ENCODE measurements around the gene ZNF284.

The ZNF284 gene

DNA sequence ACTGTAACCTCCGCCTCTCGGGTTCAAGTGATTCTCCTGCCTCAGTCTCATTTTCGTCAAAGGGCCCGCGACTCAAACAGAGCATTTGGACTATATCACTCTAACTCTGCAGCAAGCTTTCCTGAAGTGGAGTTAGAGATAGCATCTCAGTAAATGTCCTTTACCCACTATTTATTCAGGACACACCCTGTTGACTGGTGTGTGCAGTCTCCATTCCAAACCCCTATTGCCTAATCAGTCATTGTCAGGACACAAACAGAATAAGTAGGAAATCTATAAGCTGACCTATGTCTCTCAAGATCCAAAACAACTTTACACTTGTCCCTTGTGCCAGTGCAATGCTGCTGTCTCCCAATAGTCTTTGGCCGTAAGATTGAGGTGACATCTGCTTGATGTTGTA lies 45.3 kb upstream of the ZNF284 start:
- Histone ChIP-seq H3K9ac (ENCODE audit: low read length) (no peak overlapping the region), H2AFZ (ENCODE audit: low read length) (no peak overlapping the region), H3K27ac (ENCODE audit: low read length) (no peak overlapping the region), H3K36me3 (replicated peaks; ENCODE audit: insufficient read depth, low read length) (no peaks in the 10 kb centered on the region; the same call in 1 of the 2 replicates), H3K4me2 (ENCODE audit: low read depth, low read length) (no peak overlapping the region), H3F3A (ENCODE audit: insufficient read depth, low read length) (no peaks in the 10 kb centered on the region), H4K20me1 (ENCODE audit: insufficient read depth, low read length) (no peaks in the 10 kb centered on the region), H3K9me2 (replicated peaks; ENCODE audit: insufficient read depth, low read length) (no peaks in the 10 kb centered on the region), H3K9me3 (replicated peaks; ENCODE audit: insufficient read depth, low read length) (no peaks in the 10 kb centered on the region), H3K27me3 (replicated peaks; ENCODE audit: insufficient read depth, low read length) (no peaks in the 10 kb centered on the region), H3K4me1 (ENCODE audit: low read length) (no peaks in the 10 kb centered on the region), H3K4me3 (ENCODE audit: low read length) (no peak overlapping the region), H3K79me2 (ENCODE audit: low read length) (no peaks in the 10 kb centered on the region)
- TF ChIP-seq EZH2phosphoT487 (IDR thresholded peaks at IDR 0.05; ENCODE audit: low read length): no peak
- no peak for TF ChIP-seq EZH2 (optimal IDR thresholded peaks at IDR 0.05; ENCODE audit: low read depth, low read length)
- TF ChIP-seq, protein P1, sequence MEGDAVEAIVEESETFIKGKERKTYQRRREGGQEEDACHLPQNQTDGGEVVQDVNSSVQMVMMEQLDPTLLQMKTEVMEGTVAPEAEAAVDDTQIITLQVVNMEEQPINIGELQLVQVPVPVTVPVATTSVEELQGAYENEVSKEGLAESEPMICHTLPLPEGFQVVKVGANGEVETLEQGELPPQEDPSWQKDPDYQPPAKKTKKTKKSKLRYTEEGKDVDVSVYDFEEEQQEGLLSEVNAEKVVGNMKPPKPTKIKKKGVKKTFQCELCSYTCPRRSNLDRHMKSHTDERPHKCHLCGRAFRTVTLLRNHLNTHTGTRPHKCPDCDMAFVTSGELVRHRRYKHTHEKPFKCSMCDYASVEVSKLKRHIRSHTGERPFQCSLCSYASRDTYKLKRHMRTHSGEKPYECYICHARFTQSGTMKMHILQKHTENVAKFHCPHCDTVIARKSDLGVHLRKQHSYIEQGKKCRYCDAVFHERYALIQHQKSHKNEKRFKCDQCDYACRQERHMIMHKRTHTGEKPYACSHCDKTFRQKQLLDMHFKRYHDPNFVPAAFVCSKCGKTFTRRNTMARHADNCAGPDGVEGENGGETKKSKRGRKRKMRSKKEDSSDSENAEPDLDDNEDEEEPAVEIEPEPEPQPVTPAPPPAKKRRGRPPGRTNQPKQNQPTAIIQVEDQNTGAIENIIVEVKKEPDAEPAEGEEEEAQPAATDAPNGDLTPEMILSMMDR (IDR thresholded peaks at IDR 0.05; ENCODE audit: low read length): no peak
- DNase-seq: no peak

DNA sequence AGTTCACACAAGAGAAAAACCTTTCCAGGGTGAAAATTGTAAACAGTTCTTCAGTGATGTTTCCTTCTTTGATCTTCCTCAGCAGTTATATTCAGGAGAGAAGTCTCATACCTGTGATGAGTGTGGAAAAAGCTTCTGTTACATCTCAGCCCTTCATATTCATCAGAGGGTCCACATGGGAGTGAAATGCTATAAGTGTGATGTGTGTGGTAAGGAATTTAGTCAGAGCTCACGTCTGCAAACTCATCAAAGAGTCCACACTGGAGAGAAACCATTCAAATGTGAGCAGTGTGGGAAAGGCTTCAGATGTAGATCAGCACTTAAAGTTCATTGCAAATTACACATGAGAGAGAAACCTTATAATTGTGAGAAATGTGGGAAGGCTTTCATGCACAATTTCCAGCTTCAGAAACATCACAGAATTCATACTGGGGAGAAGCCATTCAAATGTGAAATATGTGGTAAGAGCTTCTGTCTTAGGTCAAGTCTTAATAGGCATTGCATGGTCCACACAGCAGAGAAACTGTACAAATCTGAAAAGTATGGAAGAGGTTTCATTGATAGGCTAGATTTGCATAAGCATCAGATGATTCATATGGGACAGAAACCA lies 39.9 kb upstream of the ZNF284 start:
- H3K79me2 ChIP-seq (ENCODE audit: low read length): no peaks in the 10 kb centered on the region
- H3K4me2 ChIP-seq (ENCODE audit: low read depth, low read length): no peak overlapping the region
- no peak overlapping the region for H3K27ac ChIP-seq (ENCODE audit: low read length)
- no peaks in the 10 kb centered on the region for H4K20me1 ChIP-seq (ENCODE audit: insufficient read depth, low read length)
- no peaks in the 10 kb centered on the region; the same call in 1 of the 2 replicates for H3K36me3 ChIP-seq (replicated peaks; ENCODE audit: insufficient read depth, low read length)
- DNase-seq: no peak
- H3F3A ChIP-seq (ENCODE audit: insufficient read depth, low read length): no peaks in the 10 kb centered on the region
- H2AFZ ChIP-seq (ENCODE audit: low read length): no peak overlapping the region
- 0 out of 2 replicates have a peak, but pooled peaks cover 3% of the 10 kb centered on the region for H3K9me3 ChIP-seq (replicated peaks; ENCODE audit: insufficient read depth, low read length)
- H3K27me3 ChIP-seq (replicated peaks; ENCODE audit: insufficient read depth, low read length): no peaks in the 10 kb centered on the region
- H3K9me2 ChIP-seq (replicated peaks; ENCODE audit: insufficient read depth, low read length): no peaks in the 10 kb centered on the region
- TF ChIP-seq EZH2phosphoT487 (IDR thresholded peaks at IDR 0.05; ENCODE audit: low read length) (no peak), EZH2 (optimal IDR thresholded peaks at IDR 0.05; ENCODE audit: low read depth, low read length) (no peak)
- TF ChIP-seq, protein P1 (IDR thresholded peaks at IDR 0.05; ENCODE audit: low read length): no peak
- H3K4me1 ChIP-seq (ENCODE audit: low read length): no peaks in the 10 kb centered on the region
- no peak overlapping the region for H3K9ac ChIP-seq (ENCODE audit: low read length)
- no peak overlapping the region for H3K4me3 ChIP-seq (ENCODE audit: low read length)

DNA sequence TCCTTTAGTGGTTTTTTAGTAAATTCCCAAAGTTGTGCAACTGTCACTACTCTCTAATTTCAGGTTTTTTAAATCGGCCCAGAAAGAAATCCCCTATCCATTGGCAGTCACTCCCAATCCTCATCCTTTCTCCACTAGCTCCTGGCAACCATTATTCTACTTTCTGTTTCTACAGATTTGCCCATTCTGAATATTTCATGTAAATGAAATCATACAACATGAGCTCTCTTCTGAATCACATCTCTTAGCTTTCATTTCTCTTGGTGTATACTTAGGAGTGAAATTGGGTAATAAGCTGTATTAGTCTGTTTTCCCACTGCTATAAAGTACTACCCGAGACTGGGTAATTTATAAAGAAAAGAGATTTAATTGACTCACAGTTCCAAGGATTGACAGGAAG lies 29.8 kb upstream of the ZNF284 start:
- no peaks in the 10 kb centered on the region for H3F3A ChIP-seq (ENCODE audit: insufficient read depth, low read length)
- H3K36me3 ChIP-seq (replicated peaks; ENCODE audit: insufficient read depth, low read length): no peaks in the 10 kb centered on the region
- no peak overlapping the region for H3K4me3 ChIP-seq (ENCODE audit: low read length)
- H3K9ac ChIP-seq (ENCODE audit: low read length): no peak overlapping the region
- no peaks in the 10 kb centered on the region; the same call in 1 of the 2 replicates for H3K27me3 ChIP-seq (replicated peaks; ENCODE audit: insufficient read depth, low read length)
- no peaks in the 10 kb centered on the region for H3K79me2 ChIP-seq (ENCODE audit: low read length)
- no peaks in the 10 kb centered on the region for H4K20me1 ChIP-seq (ENCODE audit: insufficient read depth, low read length)
- no peaks in the 10 kb centered on the region for H3K4me1 ChIP-seq (ENCODE audit: low read length)
- TF ChIP-seq, protein P1 (IDR thresholded peaks at IDR 0.05; ENCODE audit: low read length): no peak
- TF ChIP-seq EZH2 (optimal IDR thresholded peaks at IDR 0.05; ENCODE audit: low read depth, low read length) (no peak), EZH2phosphoT487 (IDR thresholded peaks at IDR 0.05; ENCODE audit: low read length) (no peak)
- no peak overlapping the region for H3K27ac ChIP-seq (ENCODE audit: low read length)
- H3K9me3 ChIP-seq (replicated peaks; ENCODE audit: insufficient read depth, low read length): no peaks in the 10 kb centered on the region
- no peak for DNase-seq
- H2AFZ ChIP-seq (ENCODE audit: low read length): no peak overlapping the region
- H3K4me2 ChIP-seq (ENCODE audit: low read depth, low read length): no peak overlapping the region
- no peaks in the 10 kb centered on the region for H3K9me2 ChIP-seq (replicated peaks; ENCODE audit: insufficient read depth, low read length)

All from MM.1S (cell line).